Caco-2 (cell line): ENCODE measurements around the gene TMEM89. TPM values are rescaled to one million over a fixed set of nuclear protein-coding genes. Genes with fewer than 3 reads are reported as not detected.

ENCODE experiments used
- BruUV-seq: library from RNA; stranded (reverse); fragments of 400-500 nt; replicated peaks from 2 replicates; lab custom pipeline; 2021; lab: Mats Ljungman, UMichigan
- CTCF ChIA-PET: fragments of 300-600 bp; sonication (Branson Sonifier 250); formaldehyde crosslinking; loops from one replicate; lab custom pipeline; 2022; ENCODE audit warnings: antibody characterized with exemption; lab: Charles Lee
- POLR2A ChIA-PET: fragments of 300-600 bp; sonication (Branson Sonifier 250); formaldehyde crosslinking; loops from one replicate; lab custom pipeline; 2022; ENCODE audit warnings: antibody characterized with exemption; lab: Charles Lee
- DNase-seq, 2 experiments: peaks; one replicate each; pipeline versions ENCODE4 v3.0.0 to v3.0.0-alpha.2; 2020 to 2022
- H3K27me3 ChIP-seq: replicated peaks from 2 replicates; pipeline ENCODE4 v1.6.0; 2011; ENCODE audit warnings: low read length; ENCODE audit not compliant: control insufficient read depth, insufficient read depth
- H3K36me3 ChIP-seq: 2 replicates; pipeline ENCODE4 v1.5.1; 2011; ENCODE audit warnings: low read length; ENCODE audit not compliant: control insufficient read depth, insufficient read depth
- H3K4me1 ChIP-seq: fragments of 250-450 bp; sonication (Bioruptor Pico); 2 replicates; pipeline ENCODE4 v1.5.1; 2020; ENCODE audit warnings: mild to moderate bottlenecking
- H3K4me3 ChIP-seq: 2 replicates; pipeline ENCODE4 v1.5.1; 2011; ENCODE audit warnings: low read depth, mild to moderate bottlenecking, control low read depth, low read length
- H3K9me3 ChIP-seq: fragments of 250-450 bp; sonication (Bioruptor Pico); 2 replicates; pipeline ENCODE4 v1.5.1; 2020; ENCODE audit warnings: mild to moderate bottlenecking, moderate library complexity
- H3K27ac Mint-ChIP-seq: one replicate; pipeline ENCODE4 v1.8.0; 2022; ENCODE audit warnings: mixed read lengths; ENCODE audit not compliant: unreplicated experiment
- H3K27me3 Mint-ChIP-seq: one replicate; pipeline ENCODE4 v1.8.0; 2022; ENCODE audit warnings: mixed read lengths; ENCODE audit not compliant: insufficient read depth, unreplicated experiment
- H3K36me3 Mint-ChIP-seq: one replicate; pipeline ENCODE4 v1.8.0; 2022; ENCODE audit warnings: mild to moderate bottlenecking, mixed read lengths; ENCODE audit not compliant: insufficient read depth, unreplicated experiment
- H3K4me1 Mint-ChIP-seq: one replicate; pipeline ENCODE4 v1.8.0; 2022; ENCODE audit warnings: low read depth, mixed read lengths; ENCODE audit not compliant: unreplicated experiment
- H3K4me3 Mint-ChIP-seq: one replicate; pipeline ENCODE4 v1.8.0; 2022; ENCODE audit warnings: mild to moderate bottlenecking, moderate library complexity, mixed read lengths; ENCODE audit not compliant: unreplicated experiment
- H3K9me3 Mint-ChIP-seq: one replicate; pipeline ENCODE4 v1.8.0; 2022; ENCODE audit warnings: mixed read lengths; ENCODE audit not compliant: unreplicated experiment
- CTCF ChIP-seq, 2 experiments: fragments of 200-600 bp in 1 of 2; IDR thresholded peaks; 1 replicate in 1 of 2; 2 replicates in 1 of 2; pipeline versions ENCODE4 v1.5.1 to v1.8.0; 2011 to 2022; ENCODE audit warnings: antibody characterized with exemption in 1 of 2, control low read depth in 1 of 2, inconsistent platforms in 1 of 2, low read depth in 1 of 2, low read length in 1 of 2, mild to moderate bottlenecking in 1 of 2, moderate library complexity in 1 of 2; ENCODE audit not compliant: insufficient read depth in 1 of 2, severe bottlenecking in 1 of 2, unreplicated experiment in 1 of 2
- intact Hi-C: fragments of 100-400 bp; cut with micrococcal nuclease; formaldehyde crosslinking; loops from one replicate; pipeline ENCODE4 v1.10.0; 2022; ENCODE audit not compliant: unreplicated experiment
- total RNA-seq: library from RNA; stranded (reverse); gene quantifications from 2 replicates; pipeline ENCODE4 v1.2.3, GENCODE V29; 2022

The TMEM89 gene
- total RNA-seq, 1 experiment from 2014 or later: not detected

- H3K36me3 ChIP-seq: no peaks in the 10 kb centered on the region; the same call in 1 of the 2 replicates
- H3K9me3 ChIP-seq: no peaks in the 10 kb centered on the region
- BruUV-seq: no TSS peak
- peaks cover 45% of the 10 kb centered on the region for H3K36me3 Mint-ChIP-seq
- H3K4me1 ChIP-seq: peaks cover 12% of the 10 kb centered on the region
- H3K4me1 Mint-ChIP-seq: peaks cover 7% of the 10 kb centered on the region
- H3K9me3 Mint-ChIP-seq: no peaks in the 10 kb centered on the region
- H3K4me3 Mint-ChIP-seq: no peak overlapping the region
- no peak overlapping the region for H3K4me3 ChIP-seq
- intact Hi-C loops: no loop called here
- no peaks in the 10 kb centered on the region for H3K27me3 Mint-ChIP-seq
- peak overlapping the region; percentile 12 for H3K27ac Mint-ChIP-seq
- no peak for TF ChIP-seq CTCF (IDR thresholded peaks at IDR 0.05; ENCODE audit: insufficient read depth in 1 of 2, low read depth in 1 of 2, low read length in 1 of 2, severe bottlenecking in 1 of 2, unreplicated experiment in 1 of 2)
- DNase-seq: no peak
- CTCF ChIA-PET: no interaction called here
- no peaks in the 10 kb centered on the region for H3K27me3 ChIP-seq
- POLR2A ChIA-PET: interaction anchor here (1.7 kb wide), 1 partner anchor 151 kb away, joined by 3 read pairs; the partner anchor contains the start of gene ATRIP
Observed at GRCh38 chr3:48597408-48597800, 24.2 kb downstream of the TMEM89 start.

- TF ChIP-seq CTCF (IDR thresholded peaks at IDR 0.05; ENCODE audit: insufficient read depth in 1 of 2, low read depth in 1 of 2, low read length in 1 of 2, severe bottlenecking in 1 of 2, unreplicated experiment in 1 of 2): no peak
- H3K9me3 ChIP-seq: no peaks in the 10 kb centered on the region
- ChIA-PET CTCF (no interaction called here), POLR2A (interaction anchor here (1.7 kb wide), 1 partner anchor 150 kb away, joined by 3 read pairs; the partner anchor contains the start of gene ATRIP)
- no peak for DNase-seq
- intact Hi-C loops: no loop called here
- no TSS peak for BruUV-seq
- peaks cover 7% of the 10 kb centered on the region for H3K4me1 Mint-ChIP-seq
- H3K9me3 Mint-ChIP-seq: no peaks in the 10 kb centered on the region
- peaks cover 39% of the 10 kb centered on the region for H3K36me3 Mint-ChIP-seq
- no peaks in the 10 kb centered on the region for H3K27me3 ChIP-seq
- H3K4me3 Mint-ChIP-seq: no peak overlapping the region
- H3K4me3 ChIP-seq: no peak overlapping the region
- H3K36me3 ChIP-seq: no peaks in the 10 kb centered on the region; the same call in 1 of the 2 replicates
- peak overlapping the region; percentile 12 for H3K27ac Mint-ChIP-seq
- H3K27me3 Mint-ChIP-seq: no peaks in the 10 kb centered on the region
- H3K4me1 ChIP-seq: peaks cover 12% of the 10 kb centered on the region
Observed at GRCh38 chr3:48596676-48597407, 24.7 kb downstream of the TMEM89 start.

- Mint-ChIP-seq H3K4me3 (no peak overlapping the region), H3K27me3 (no peaks in the 10 kb centered on the region), H3K9me3 (no peaks in the 10 kb centered on the region), H3K27ac (peak overlapping the region; percentile 34), H3K36me3 (peaks cover 32% of the 10 kb centered on the region), H3K4me1 (peaks cover 7% of the 10 kb centered on the region)
- TF ChIP-seq CTCF (IDR thresholded peaks at IDR 0.05; ENCODE audit: insufficient read depth in 1 of 2, low read depth in 1 of 2, low read length in 1 of 2, severe bottlenecking in 1 of 2, unreplicated experiment in 1 of 2): no peak
- intact Hi-C loops: no loop called here
- POLR2A ChIA-PET: no interaction called here
- no peaks in the 10 kb centered on the region; the same call in 1 of the 2 replicates for H3K36me3 ChIP-seq
- BruUV-seq: no TSS peak
- H3K27me3 ChIP-seq: no peaks in the 10 kb centered on the region
- H3K4me3 ChIP-seq: no peak overlapping the region
- peaks cover 12% of the 10 kb centered on the region for H3K4me1 ChIP-seq
- no peak for DNase-seq
- CTCF ChIA-PET: no interaction called here
- no peaks in the 10 kb centered on the region for H3K9me3 ChIP-seq
Observed at GRCh38 chr3:48596157-48596556, 25.4 kb downstream of the TMEM89 start.
